ENCODE data around the gene HIPK1. TPM values are rescaled to one million over a fixed set of nuclear protein-coding genes. Genes with fewer than 3 reads are reported as not detected.

Gene HIPK1
- total and polyA plus RNA-seq, 10 of the 15 experiments (the other 5 are each of a cell fraction or from before 2014, with no cell fraction given), result 4.2 to 33.9 (median 11.4) TPM

DNA sequence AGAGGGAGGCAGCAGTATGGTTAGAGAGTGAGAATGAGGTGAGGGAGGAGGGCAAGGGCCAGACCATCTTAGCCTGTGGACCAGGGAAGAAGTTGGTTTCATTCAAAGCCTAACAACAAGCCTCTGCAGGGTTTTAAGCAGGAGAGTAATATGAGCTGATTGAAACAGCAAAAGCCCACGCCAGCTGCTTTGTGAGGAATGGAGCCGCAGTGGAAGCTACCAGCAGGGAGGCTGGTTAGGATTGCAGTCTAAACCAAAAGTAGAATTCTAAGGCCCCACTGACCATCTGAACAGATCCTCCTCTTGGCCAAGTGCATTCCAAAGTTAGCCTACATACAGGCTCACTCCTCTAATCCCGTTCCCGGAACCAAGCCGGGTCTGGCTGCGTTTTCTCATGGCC lies 94.9 kb downstream of the HIPK1 start:
- Histone ChIP-seq H3K9ac (ENCODE audit: control insufficient read depth, insufficient read depth, low read length) (no peak overlapping the region), H3K4me3 (no peak overlapping the region), H4K20me1 (ENCODE audit: control insufficient read depth, insufficient read depth) (no peaks in the 10 kb centered on the region), H3K27ac (ENCODE audit: control insufficient read depth, insufficient read depth) (no peak overlapping the region), H3K36me3 (ENCODE audit: control insufficient read depth in 2 of 2, insufficient read depth in 2 of 2, low read length in 1 of 2) (no peaks in the 10 kb centered on the region), H3K9me3 (replicated peaks; ENCODE audit: control insufficient read depth, insufficient read depth, low read length) (no peaks in the 10 kb centered on the region; the same call in 2 of the 3 replicates), H3K27me3 (replicated peaks in 1 of 2; ENCODE audit: control insufficient read depth in 2 of 2, insufficient read depth in 2 of 2, low read length in 1 of 2) (no peaks in the 10 kb centered on the region; a peak in 2 of 4 replicates), H3K4me1 (ENCODE audit: control insufficient read depth, insufficient read depth, low read length) (no peaks in the 10 kb centered on the region), H2AFZ (ENCODE audit: control insufficient read depth, low read depth, low read length) (no peak overlapping the region), H3K79me2 (ENCODE audit: control insufficient read depth, insufficient read depth, low read length) (no peaks in the 10 kb centered on the region), H3K4me2 (ENCODE audit: control insufficient read depth, insufficient read depth) (no peak overlapping the region)
- RAD21 ChIA-PET (ENCODE audit: unreplicated experiment), result no interaction called here
- 67% methylated on average over 6 of the region's 6 CpGs for WGBS (ENCODE audit: insufficient coverage, insufficient replicate concordance, low lambda C conversion rate, missing lambda C conversion rate)
- intact Hi-C loops (cut with micrococcal nuclease; ENCODE audit: unreplicated experiment), result no loop called here
- CTCF ChIA-PET, result interaction anchor here (0.7 to 0.9 kb wide), 2 partner anchors 9 to 19 kb away, joined by 3 read pairs; no protein-coding TSS in a partner anchor
- BruUV-seq (replicated peaks), result no TSS peak
- in situ Hi-C loops (cut with MboI), result no loop called here
- POLR2A ChIA-PET, result no interaction called here
- SMC1A ChIA-PET (ENCODE audit: uncharacterized antibody, unreplicated experiment), result interaction anchor here (0.6 kb wide), 1 partner anchor 14 kb away, joined by 3 read pairs; no protein-coding TSS in a partner anchor
- DNase-seq (ENCODE audit: low read depth, low spot score) (no peak), FAIRE-seq (no peak), ATAC-seq (no peak)
- TF ChIP-seq ZNF207 (IDR thresholded peaks at IDR 0.05; ENCODE audit: borderline replicate concordance), result no peak
- TF ChIP-seq, protein P1, sequence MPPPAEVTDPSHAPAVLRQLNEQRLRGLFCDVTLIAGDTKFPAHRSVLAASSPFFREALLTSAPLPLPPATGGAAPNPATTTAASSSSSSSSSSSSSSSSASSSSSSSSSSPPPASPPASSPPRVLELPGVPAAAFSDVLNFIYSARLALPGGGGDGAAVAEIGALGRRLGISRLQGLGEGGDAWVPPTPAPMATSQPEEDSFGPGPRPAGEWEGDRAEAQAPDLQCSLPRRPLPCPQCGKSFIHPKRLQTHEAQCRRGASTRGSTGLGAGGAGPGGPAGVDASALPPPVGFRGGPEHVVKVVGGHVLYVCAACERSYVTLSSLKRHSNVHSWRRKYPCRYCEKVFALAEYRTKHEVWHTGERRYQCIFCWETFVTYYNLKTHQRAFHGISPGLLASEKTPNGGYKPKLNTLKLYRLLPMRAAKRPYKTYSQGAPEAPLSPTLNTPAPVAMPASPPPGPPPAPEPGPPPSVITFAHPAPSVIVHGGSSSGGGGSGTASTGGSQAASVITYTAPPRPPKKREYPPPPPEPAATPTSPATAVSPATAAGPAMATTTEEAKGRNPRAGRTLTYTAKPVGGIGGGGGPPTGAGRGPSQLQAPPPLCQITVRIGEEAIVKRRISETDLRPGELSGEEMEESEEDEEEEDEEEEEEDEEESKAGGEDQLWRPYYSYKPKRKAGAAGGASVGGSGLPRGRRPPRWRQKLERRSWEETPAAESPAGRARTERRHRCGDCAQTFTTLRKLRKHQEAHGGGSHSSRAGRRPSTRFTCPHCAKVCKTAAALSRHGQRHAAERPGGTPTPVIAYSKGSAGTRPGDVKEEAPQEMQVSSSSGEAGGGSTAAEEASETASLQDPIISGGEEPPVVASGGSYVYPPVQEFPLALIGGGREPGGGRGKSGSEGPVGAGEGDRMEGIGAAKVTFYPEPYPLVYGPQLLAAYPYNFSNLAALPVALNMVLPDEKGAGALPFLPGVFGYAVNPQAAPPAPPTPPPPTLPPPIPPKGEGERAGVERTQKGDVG (CRISPR knock-in tag; IDR thresholded peaks at IDR 0.05), result no peak
- TF ChIP-seq TCF12 (IDR thresholded peaks at IDR 0.05; ENCODE audit: low read depth, low read length), result no peak
- no peak for TF ChIP-seq CBX5 (IDR thresholded peaks at IDR 0.05; ENCODE audit: low read depth)
- no peak for TF ChIP-seq SIX5 (IDR thresholded peaks at IDR 0.05; ENCODE audit: low read depth, low read length, severe bottlenecking)
- TF ChIP-seq, protein P2, sequence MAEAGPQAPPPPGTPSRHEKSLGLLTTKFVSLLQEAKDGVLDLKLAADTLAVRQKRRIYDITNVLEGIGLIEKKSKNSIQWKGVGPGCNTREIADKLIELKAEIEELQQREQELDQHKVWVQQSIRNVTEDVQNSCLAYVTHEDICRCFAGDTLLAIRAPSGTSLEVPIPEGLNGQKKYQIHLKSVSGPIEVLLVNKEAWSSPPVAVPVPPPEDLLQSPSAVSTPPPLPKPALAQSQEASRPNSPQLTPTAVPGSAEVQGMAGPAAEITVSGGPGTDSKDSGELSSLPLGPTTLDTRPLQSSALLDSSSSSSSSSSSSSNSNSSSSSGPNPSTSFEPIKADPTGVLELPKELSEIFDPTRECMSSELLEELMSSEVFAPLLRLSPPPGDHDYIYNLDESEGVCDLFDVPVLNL (IDR thresholded peaks at IDR 0.05; ENCODE audit: low read depth, low read length), result no peak
- no peak for TF ChIP-seq CHD1 (IDR thresholded peaks at IDR 0.05; ENCODE audit: low read depth, low read length)
- TF ChIP-seq, protein P3, sequence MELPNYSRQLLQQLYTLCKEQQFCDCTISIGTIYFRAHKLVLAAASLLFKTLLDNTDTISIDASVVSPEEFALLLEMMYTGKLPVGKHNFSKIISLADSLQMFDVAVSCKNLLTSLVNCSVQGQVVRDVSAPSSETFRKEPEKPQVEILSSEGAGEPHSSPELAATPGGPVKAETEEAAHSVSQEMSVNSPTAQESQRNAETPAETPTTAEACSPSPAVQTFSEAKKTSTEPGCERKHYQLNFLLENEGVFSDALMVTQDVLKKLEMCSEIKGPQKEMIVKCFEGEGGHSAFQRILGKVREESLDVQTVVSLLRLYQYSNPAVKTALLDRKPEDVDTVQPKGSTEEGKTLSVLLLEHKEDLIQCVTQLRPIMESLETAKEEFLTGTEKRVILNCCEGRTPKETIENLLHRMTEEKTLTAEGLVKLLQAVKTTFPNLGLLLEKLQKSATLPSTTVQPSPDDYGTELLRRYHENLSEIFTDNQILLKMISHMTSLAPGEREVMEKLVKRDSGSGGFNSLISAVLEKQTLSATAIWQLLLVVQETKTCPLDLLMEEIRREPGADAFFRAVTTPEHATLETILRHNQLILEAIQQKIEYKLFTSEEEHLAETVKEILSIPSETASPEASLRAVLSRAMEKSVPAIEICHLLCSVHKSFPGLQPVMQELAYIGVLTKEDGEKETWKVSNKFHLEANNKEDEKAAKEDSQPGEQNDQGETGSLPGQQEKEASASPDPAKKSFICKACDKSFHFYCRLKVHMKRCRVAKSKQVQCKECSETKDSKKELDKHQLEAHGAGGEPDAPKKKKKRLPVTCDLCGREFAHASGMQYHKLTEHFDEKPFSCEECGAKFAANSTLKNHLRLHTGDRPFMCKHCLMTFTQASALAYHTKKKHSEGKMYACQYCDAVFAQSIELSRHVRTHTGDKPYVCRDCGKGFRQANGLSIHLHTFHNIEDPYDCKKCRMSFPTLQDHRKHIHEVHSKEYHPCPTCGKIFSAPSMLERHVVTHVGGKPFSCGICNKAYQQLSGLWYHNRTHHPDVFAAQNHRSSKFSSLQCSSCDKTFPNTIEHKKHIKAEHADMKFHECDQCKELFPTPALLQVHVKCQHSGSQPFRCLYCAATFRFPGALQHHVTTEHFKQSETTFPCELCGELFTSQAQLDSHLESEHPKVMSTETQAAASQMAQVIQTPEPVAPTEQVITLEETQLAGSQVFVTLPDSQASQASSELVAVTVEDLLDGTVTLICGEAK (IDR thresholded peaks at IDR 0.05; ENCODE audit: borderline replicate concordance), result no peak
- no peak for TF ChIP-seq NFYA (IDR thresholded peaks at IDR 0.05; ENCODE audit: borderline replicate concordance, low read depth, low read length)
- TF ChIP-seq PAX5 (IDR thresholded peaks at IDR 0.05; ENCODE audit: borderline replicate concordance, low read depth, low read length), result no peak
- TF ChIP-seq, protein P4, sequence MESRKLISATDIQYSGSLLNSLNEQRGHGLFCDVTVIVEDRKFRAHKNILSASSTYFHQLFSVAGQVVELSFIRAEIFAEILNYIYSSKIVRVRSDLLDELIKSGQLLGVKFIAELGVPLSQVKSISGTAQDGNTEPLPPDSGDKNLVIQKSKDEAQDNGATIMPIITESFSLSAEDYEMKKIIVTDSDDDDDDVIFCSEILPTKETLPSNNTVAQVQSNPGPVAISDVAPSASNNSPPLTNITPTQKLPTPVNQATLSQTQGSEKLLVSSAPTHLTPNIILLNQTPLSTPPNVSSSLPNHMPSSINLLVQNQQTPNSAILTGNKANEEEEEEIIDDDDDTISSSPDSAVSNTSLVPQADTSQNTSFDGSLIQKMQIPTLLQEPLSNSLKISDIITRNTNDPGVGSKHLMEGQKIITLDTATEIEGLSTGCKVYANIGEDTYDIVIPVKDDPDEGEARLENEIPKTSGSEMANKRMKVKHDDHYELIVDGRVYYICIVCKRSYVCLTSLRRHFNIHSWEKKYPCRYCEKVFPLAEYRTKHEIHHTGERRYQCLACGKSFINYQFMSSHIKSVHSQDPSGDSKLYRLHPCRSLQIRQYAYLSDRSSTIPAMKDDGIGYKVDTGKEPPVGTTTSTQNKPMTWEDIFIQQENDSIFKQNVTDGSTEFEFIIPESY (IDR thresholded peaks at IDR 0.05), result no peak
- TF ChIP-seq NBN (IDR thresholded peaks at IDR 0.05), result no peak
- TF ChIP-seq TCF3 (IDR thresholded peaks at IDR 0.05; ENCODE audit: borderline replicate concordance, insufficient read depth, low read depth, low read length), result no peak
- TF ChIP-seq SUZ12 (IDR thresholded peaks at IDR 0.05; ENCODE audit: unreplicated experiment), result no peak

All from GM12878 (cell line).